Upper lobe of right lung (tissue), 1 donor: ENCODE data around the gene STMN3. TPM values are rescaled to one million over a fixed set of nuclear protein-coding genes. Genes with fewer than 3 reads are reported as not detected.
"Not testable (repeated sequence)": the region's sequence is repeated elsewhere in the genome, so short reads cannot be mapped to it uniquely, and the experiment has no call there.

Source experiments
- ATAC-seq: fragments of 200-7000 bp; cut with Tn5 transposase; one replicate; pipeline ENCODE4 v1.9.1; 2020; ENCODE audit warnings: mild to moderate bottlenecking, moderate library complexity
- DNase-seq: peaks from one replicate; pipeline ENCODE4 v3.0.0-alpha.2; 2020
- H3K27ac ChIP-seq: fragments of 200-600 bp; one replicate; pipeline ENCODE4 v1.8.0; 2022
- H3K27me3 ChIP-seq: fragments of 200-600 bp; one replicate; pipeline ENCODE4 v1.8.0; 2022; ENCODE audit warnings: mild to moderate bottlenecking
- H3K36me3 ChIP-seq: fragments of 200-600 bp; one replicate; pipeline ENCODE4 v1.8.0; 2022
- H3K4me1 ChIP-seq: fragments of 200-600 bp; one replicate; pipeline ENCODE4 v1.8.0; 2022
- H3K4me3 ChIP-seq: fragments of 200-600 bp; one replicate; pipeline ENCODE4 v1.8.0; 2022; ENCODE audit warnings: mild to moderate bottlenecking
- H3K9me3 ChIP-seq: fragments of 200-600 bp; one replicate; pipeline ENCODE4 v1.8.0; 2022
- CTCF ChIP-seq: fragments of 200-600 bp; IDR thresholded peaks from one replicate; pipeline ENCODE4 v1.8.0; 2022; ENCODE audit warnings: antibody characterized with exemption
- intact Hi-C: fragments of 100-400 bp; cut with DNase I; formaldehyde crosslinking; loops from one replicate; pipeline ENCODE4 v1.11.0; 2022
- total RNA-seq: library from RNA; stranded (reverse); fragmentation: NEBNext Ultra II Directional; extraction: Animal tissue kit (Norgen Biotek cat#: 25700); gene quantifications from one replicate; pipeline ENCODE4 v1.2.1, GENCODE V29; 2021
- donor health status: DM: no; HTN: yes; CAD: no; lungs with severe emphysema.

STMN3 gene
- total RNA-seq, 1 donor from 2014 or later: 12.4 TPM

- Histone ChIP-seq H3K4me3 (no peak overlapping the region), H3K27me3 (no peaks in the 10 kb centered on the region), H3K4me1 (peaks cover 9% of the 10 kb centered on the region), H3K27ac (no peak overlapping the region), H3K36me3 (no peaks in the 10 kb centered on the region), H3K9me3 (no peaks in the 10 kb centered on the region)
- no peak for DNase-seq
- TF ChIP-seq CTCF: no peak
- ATAC-seq: no peak
- intact Hi-C loops: no loop called here
Measured at GRCh38 chr20:63643946-63644345, 9.3 kb downstream of the STMN3 start.

- intact Hi-C loops: no loop called here
- no peak overlapping the region for H3K27ac ChIP-seq
- H3K4me3 ChIP-seq: no peak overlapping the region
- peaks cover 10% of the 10 kb centered on the region for H3K4me1 ChIP-seq
- no peak for DNase-seq
- H3K27me3 ChIP-seq: no peaks in the 10 kb centered on the region
- no peak for ATAC-seq
- H3K9me3 ChIP-seq: no peaks in the 10 kb centered on the region
- no peak for TF ChIP-seq CTCF
- no peaks in the 10 kb centered on the region for H3K36me3 ChIP-seq
Measured at GRCh38 chr20:63643499-63643898, 9.7 kb downstream of the STMN3 start.

DNA sequence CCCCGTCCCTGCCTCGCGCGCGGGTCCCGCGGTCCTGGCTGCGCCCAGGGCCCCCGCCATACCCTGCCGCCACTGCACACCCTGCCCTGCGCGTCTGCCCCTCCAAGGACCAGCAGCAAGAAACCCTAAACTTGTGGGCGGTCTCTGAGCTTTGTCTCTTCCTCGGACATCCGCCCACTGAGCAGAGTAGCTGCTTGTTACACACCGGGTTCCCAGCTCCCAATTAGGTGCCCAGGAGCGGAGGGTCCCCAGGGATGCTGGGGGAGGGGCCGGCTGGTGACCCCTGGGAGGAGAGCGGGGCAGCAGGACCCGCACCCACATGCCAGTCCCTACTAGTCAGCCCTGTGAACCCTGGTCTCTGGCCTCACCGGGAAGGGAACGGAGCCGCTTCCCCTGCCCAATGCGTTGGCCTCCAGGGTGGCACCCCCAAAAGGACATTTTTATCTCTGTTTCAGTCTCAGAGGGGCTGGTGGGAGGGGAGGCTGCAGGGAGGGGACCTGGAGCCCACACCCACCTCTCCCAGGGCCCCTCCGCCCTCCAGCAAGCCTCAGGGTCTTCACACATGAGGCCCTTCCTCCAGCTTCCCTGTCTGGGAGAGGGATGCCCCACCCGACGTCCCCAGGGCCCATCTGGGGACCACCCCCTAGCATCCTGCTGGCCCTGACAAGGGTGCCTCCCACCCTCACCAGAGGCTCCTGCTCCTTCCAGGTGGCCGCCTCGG lies 10.5 kb downstream of the STMN3 start:
- Histone ChIP-seq H3K4me1 (peaks cover 14% of the 10 kb centered on the region), H3K36me3 (no peaks in the 10 kb centered on the region), H3K4me3 (peak overlapping the region; percentile 53), H3K9me3 (no peaks in the 10 kb centered on the region), H3K27ac (peak overlapping the region; percentile 47), H3K27me3 (no peaks in the 10 kb centered on the region)
- intact Hi-C loops: no loop called here
- no peak for ATAC-seq
- no peak for TF ChIP-seq CTCF
- no peak for DNase-seq

DNA sequence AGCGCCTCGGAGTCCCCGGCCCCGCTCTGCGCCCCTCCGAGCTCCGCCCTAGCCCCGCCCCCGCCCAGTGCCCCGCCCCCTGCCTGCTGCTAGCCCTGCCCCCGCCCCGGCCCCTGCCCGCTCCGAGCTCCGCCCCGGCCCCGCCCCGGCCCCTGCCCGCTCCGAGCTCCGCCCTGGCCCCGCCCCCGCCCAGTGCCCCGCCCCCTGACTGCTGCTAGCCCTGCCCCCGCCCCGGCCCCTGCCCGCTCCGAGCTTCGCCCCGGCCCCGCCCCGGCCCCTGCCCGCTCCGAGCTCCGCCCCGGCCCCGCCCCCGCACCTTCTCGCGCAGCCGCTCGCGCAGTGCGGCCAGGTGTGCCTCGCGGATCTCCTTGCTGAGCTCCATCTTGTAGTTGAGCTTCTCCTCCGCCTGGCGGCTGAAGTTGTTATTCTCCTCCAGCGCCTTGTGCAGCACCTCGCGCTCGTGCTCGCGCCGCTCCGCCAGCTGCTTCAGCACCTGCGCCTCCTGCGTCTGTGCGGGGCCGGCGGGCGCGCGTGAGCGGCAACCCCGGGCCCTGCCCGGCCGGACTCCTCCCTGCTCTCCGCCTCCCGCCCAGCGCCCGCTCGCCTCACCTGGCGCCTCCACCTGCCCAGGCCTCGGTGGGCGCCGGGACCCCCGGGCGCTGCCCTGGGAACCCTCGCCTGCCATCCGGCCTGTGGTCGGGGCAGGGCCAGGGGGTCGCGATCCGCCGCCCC lies 11.3 kb downstream of the STMN3 start:
- Histone ChIP-seq H3K36me3 (no peaks in the 10 kb centered on the region), H3K4me3 (peak overlapping the region; percentile 69), H3K4me1 (peaks cover 20% of the 10 kb centered on the region), H3K27ac (peak overlapping the region; percentile 93), H3K9me3 (no peaks in the 10 kb centered on the region), H3K27me3 (no peaks in the 10 kb centered on the region)
- DNase-seq (peak; percentile 97), ATAC-seq (peak; percentile 91)
- intact Hi-C loops: no loop called here
- peak; percentile 42 for TF ChIP-seq CTCF

GRCh38 chr20:63641146-63641791 lies 12.0 kb downstream of the STMN3 start:
- ATAC-seq (peak; percentile 46), DNase-seq (no peak)
- Histone ChIP-seq H3K36me3 (no peaks in the 10 kb centered on the region), H3K27me3 (no peaks in the 10 kb centered on the region), H3K4me1 (peaks cover 22% of the 10 kb centered on the region), H3K4me3 (peak overlapping the region; percentile 69), H3K9me3 (no peaks in the 10 kb centered on the region), H3K27ac (peak overlapping the region; percentile 93)
- TF ChIP-seq CTCF: no peak
- intact Hi-C loops: no loop called here

- H3K27me3 ChIP-seq, intact Hi-C loops, H3K36me3 ChIP-seq, ATAC-seq, H3K9me3 ChIP-seq, DNase-seq: not testable (repeated sequence)
- Histone ChIP-seq H3K4me3 (peak overlapping the region; percentile 69), H3K4me1 (peaks cover 22% of the 10 kb centered on the region), H3K27ac (peak overlapping the region; percentile 85)
Measured at GRCh38 chr20:63640686-63641085, 12.5 kb downstream of the STMN3 start.
